SK-N-SH (cell line): ENCODE measurements around the gene ZNF407. TPM values are rescaled to one million over a fixed set of nuclear protein-coding genes. Genes with fewer than 3 reads are reported as not detected.
A peak's percentile ranks its signal among the peaks of the same experiment; 100 is the strongest.

Experiments
- CTCF ChIA-PET: fragments of 300-600, 350-600 bp; formaldehyde crosslinking; extraction: SDS; loops from one replicate; lab custom pipeline; 2021; lab: Yijun Ruan, JAX
- POLR2A ChIA-PET: fragments of 350-600 bp; sonication (Branson Sonifier 250); formaldehyde crosslinking; extraction: SDS; loops from one replicate; lab custom pipeline; 2020; ENCODE audit warnings: antibody characterized with exemption, inconsistent platforms; lab: Yijun Ruan, JAX
- DNase-seq: peaks from one replicate; pipeline ENCODE4 v3.0.0; 2012
- H2AFZ ChIP-seq: fragments of 200-600 bp; sonication (generic); 2 replicates; pipeline ENCODE4 v1.8.1; 2016; ENCODE audit warnings: antibody characterized with exemption, mild to moderate bottlenecking, low read depth
- H3F3A ChIP-seq: fragments of 200-600 bp; sonication (generic); replicated peaks from 2 replicates; pipeline ENCODE3; 2016; ENCODE audit warnings: antibody characterized with exemption, mild to moderate bottlenecking; ENCODE audit not compliant: insufficient read depth
- H3K27ac ChIP-seq, 2 experiments: fragments of 200-500 bp in 1 of 2; fragments of 200-600 bp in 1 of 2; sonication (Bioruptor generic) in 1 of 2; sonication (generic), shearing (Covaris generic) in 1 of 2; 2 replicates each; pipeline versions ENCODE4 v1.5.1 to v1.6.1; 2014 to 2016; ENCODE audit warnings: low read depth in 2 of 2, inconsistent platforms in 1 of 2, low read length in 1 of 2, mild to moderate bottlenecking in 1 of 2, mixed read lengths in 1 of 2
- H3K27me3 ChIP-seq: fragments of 200-600 bp; sonication (generic), shearing (Covaris generic); 2 replicates; pipeline ENCODE4 v1.6.1; 2016; ENCODE audit warnings: mixed run types; ENCODE audit not compliant: insufficient read depth
- H3K36me3 ChIP-seq, 2 experiments: fragments of 200-500 bp in 1 of 2; fragments of 200-600 bp in 1 of 2; sonication (Bioruptor generic) in 1 of 2; sonication (generic) in 1 of 2; replicated peaks in 1 of 2; 2 replicates each; pipeline versions ENCODE3 to v1.5.1; 2014 to 2016; ENCODE audit warnings: low read length in 1 of 2, mild to moderate bottlenecking in 1 of 2; ENCODE audit not compliant: insufficient read depth in 2 of 2, control insufficient read depth in 1 of 2
- H3K4me1 ChIP-seq, 2 experiments: fragments of 200-500 bp in 1 of 2; fragments of 200-600 bp in 1 of 2; sonication (Bioruptor generic) in 1 of 2; sonication (generic), shearing (Covaris generic) in 1 of 2; 2 replicates each; pipeline versions ENCODE4 v1.5.1 to v1.6.1; 2014 to 2016; ENCODE audit warnings: low read depth in 1 of 2, low read length in 1 of 2, mixed run types in 1 of 2; ENCODE audit not compliant: insufficient read depth in 2 of 2, control insufficient read depth in 1 of 2
- H3K4me2 ChIP-seq: fragments of 200-600 bp; sonication (generic), shearing (Covaris generic); 2 replicates; pipeline ENCODE4 v1.6.1; 2017; ENCODE audit warnings: mixed run types
- H3K4me3 ChIP-seq, 2 experiments: fragments of 200-500 bp in 1 of 2; fragments of 200-600 bp in 1 of 2; sonication (Bioruptor generic) in 1 of 2; sonication (generic), shearing (Covaris generic) in 1 of 2; 2 replicates each; pipeline versions ENCODE4 v1.5.1 to v1.8.1; 2014 to 2016; ENCODE audit warnings: low read depth in 2 of 2, inconsistent platforms in 1 of 2, low read length in 1 of 2, mild to moderate bottlenecking in 1 of 2, mixed read lengths in 1 of 2, moderate library complexity in 1 of 2
- H3K79me2 ChIP-seq: fragments of 200-600 bp; sonication (generic); 2 replicates; pipeline ENCODE4 v1.8.1; 2017; ENCODE audit warnings: mild to moderate bottlenecking; ENCODE audit not compliant: insufficient read depth
- H3K9ac ChIP-seq: fragments of 200-600 bp; sonication (generic); 2 replicates; pipeline ENCODE4 v1.6.1; 2017; ENCODE audit warnings: mixed run types
- H3K9me2 ChIP-seq: fragments of 200-600 bp; sonication (generic); 2 replicates; pipeline ENCODE4 v1.6.1; 2017; ENCODE audit warnings: mixed run types
- H3K9me3 ChIP-seq: fragments of 200-600 bp; sonication (generic); 2 replicates; pipeline ENCODE4 v1.6.1; 2017; ENCODE audit warnings: mixed run types, mild to moderate bottlenecking, moderate library complexity
- H4K20me1 ChIP-seq: fragments of 200-600 bp; sonication (generic); 2 replicates; pipeline ENCODE4 v1.6.1; 2017; ENCODE audit warnings: mild to moderate bottlenecking, mixed run types; ENCODE audit not compliant: insufficient read depth
- CHD2 ChIP-seq: fragments of 150-350 bp; IDR thresholded peaks from 2 replicates; pipeline ENCODE4 v1.6.1; 2018; ENCODE audit warnings: low read length; ENCODE audit not compliant: partially characterized antibody
- ELF1 ChIP-seq: IDR thresholded peaks from 2 replicates; pipeline ENCODE4 v1.4.0; 2012
- EP300 ChIP-seq, 2 experiments: IDR thresholded peaks; 2 replicates each; pipeline versions ENCODE4 v1.4.0 to v1.6.1; 2012; ENCODE audit warnings: borderline replicate concordance in 1 of 2, low read depth in 1 of 2, low read length in 1 of 2
- FOSL2 ChIP-seq: IDR thresholded peaks from 2 replicates; pipeline ENCODE4 v1.4.0; 2012; ENCODE audit warnings: low read depth, mild to moderate bottlenecking, moderate library complexity, borderline replicate concordance
- FOXJ3 ChIP-seq: sonication (generic); formaldehyde crosslinking; IDR thresholded peaks from 2 replicates; pipeline ENCODE4 v1.5.1; 2020; ENCODE audit warnings: mild to moderate bottlenecking, missing genetic modification reagents
- FOXM1 ChIP-seq: IDR thresholded peaks from 2 replicates; pipeline ENCODE4 v1.4.0; 2012; ENCODE audit warnings: low read depth, mild to moderate bottlenecking
- GATA2 ChIP-seq: sonication (generic); formaldehyde crosslinking; IDR thresholded peaks from 2 replicates; pipeline ENCODE4 v1.5.0; 2020; ENCODE audit warnings: mild to moderate bottlenecking, missing genetic modification reagents
- NRF1 ChIP-seq: IDR thresholded peaks from 2 replicates; pipeline ENCODE4 v1.6.1; 2012; ENCODE audit warnings: low read depth, mild to moderate bottlenecking, low read length
- POLR2AphosphoS5 ChIP-seq: IDR thresholded peaks from 2 replicates; pipeline ENCODE4 v1.6.1; 2012; ENCODE audit warnings: low read depth, low read length
- RAD21 ChIP-seq: IDR thresholded peaks from 2 replicates; pipeline ENCODE4 v1.6.1; 2012; ENCODE audit warnings: mild to moderate bottlenecking, low read length
- RCOR1 ChIP-seq: fragments of 150-350 bp; IDR thresholded peaks from 2 replicates; pipeline ENCODE4 v1.6.1; 2017; ENCODE audit warnings: antibody characterized with exemption, low read length
- SMC3 ChIP-seq: IDR thresholded peaks from 2 replicates; pipeline ENCODE4 v1.6.1; 2012; ENCODE audit warnings: low read depth, low read length, improper control_type of control experiment
- TCF12 ChIP-seq: IDR thresholded peaks from 2 replicates; pipeline ENCODE4 v1.4.0; 2012
- WGBS: methylation state at CpG from one replicate; pipeline ENCODE4 v1.1.6; 2017; ENCODE audit warnings: low lambda C conversion rate; 5-methylcytosine and 5-hydroxymethylcytosine counted together
- polyA plus RNA-seq, 3 experiments: library from polyadenylated mRNA; depleted of rRNA; stranded (reverse); fragments of >200 nt; gene quantifications; 2 replicates each; pipeline ENCODE4 v1.2.3, GENCODE V29; 2012
- TF ChIP-seq, protein P1 (sequence below): fragments of 200-600 bp; sonication (generic); IDR thresholded peaks from 2 replicates; pipeline ENCODE4 v1.6.1; 2017; ENCODE audit warnings: antibody characterized with exemption, mild to moderate bottlenecking, moderate library complexity
- TF ChIP-seq, protein P2 (sequence below): IDR thresholded peaks from 2 replicates; pipeline ENCODE4 v1.4.0; 2012; ENCODE audit warnings: low read depth
- TF ChIP-seq, protein P3 (sequence below): IDR thresholded peaks from 2 replicates; pipeline ENCODE4 v1.4.0; 2012; ENCODE audit warnings: low read depth, borderline replicate concordance
- TF ChIP-seq, protein P4 (sequence below): fragments of 150-350 bp; IDR thresholded peaks from 2 replicates; pipeline ENCODE4 v1.6.1; 2017; ENCODE audit warnings: antibody characterized with exemption, low read length, low read depth, borderline replicate concordance

ZNF407 gene
- polyA plus RNA-seq, 1 of the 3 experiments (the other 2 are of a cell fraction), result 2.6 TPM

DNA sequence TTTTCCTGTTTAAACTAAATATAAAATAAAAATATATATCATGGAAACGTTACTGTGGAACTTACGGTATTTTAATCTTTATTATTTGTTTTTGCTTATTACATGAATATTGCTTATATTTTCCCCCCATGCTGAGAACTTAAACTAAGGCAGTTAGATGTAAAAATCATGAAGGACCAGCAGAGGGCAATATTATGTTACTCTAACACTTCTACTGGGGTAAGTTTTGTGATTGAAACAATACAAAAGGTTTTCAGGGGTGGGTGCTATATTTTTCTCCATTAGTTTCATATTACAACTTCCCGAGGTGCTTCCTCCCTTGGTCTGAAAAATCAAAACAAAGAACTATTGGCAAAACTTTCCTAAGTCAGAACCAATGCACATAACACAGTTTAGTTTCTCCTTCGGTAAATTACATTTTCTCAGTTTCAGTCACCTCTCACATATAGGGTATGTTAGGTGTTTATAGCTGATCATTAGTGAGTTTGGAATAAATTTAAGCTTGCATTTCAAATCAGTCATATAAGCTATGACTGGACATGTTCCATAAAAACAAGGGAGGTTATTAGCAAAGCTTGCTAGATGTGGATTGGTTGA is 54.8 kb downstream of the ZNF407 start:
- H3K4me3 ChIP-seq, result no peak overlapping the region
- H3K27me3 ChIP-seq, result no peaks in the 10 kb centered on the region
- TF ChIP-seq SMC3 (peak; percentile 48), EP300 (IDR thresholded peaks at IDR 0.05; ENCODE audit: borderline replicate concordance in 1 of 2, low read depth in 1 of 2, low read length in 1 of 2) (no peak), RAD21 (peak; percentile 80), POLR2AphosphoS5 (no peak)
- TF ChIP-seq, protein P1, sequence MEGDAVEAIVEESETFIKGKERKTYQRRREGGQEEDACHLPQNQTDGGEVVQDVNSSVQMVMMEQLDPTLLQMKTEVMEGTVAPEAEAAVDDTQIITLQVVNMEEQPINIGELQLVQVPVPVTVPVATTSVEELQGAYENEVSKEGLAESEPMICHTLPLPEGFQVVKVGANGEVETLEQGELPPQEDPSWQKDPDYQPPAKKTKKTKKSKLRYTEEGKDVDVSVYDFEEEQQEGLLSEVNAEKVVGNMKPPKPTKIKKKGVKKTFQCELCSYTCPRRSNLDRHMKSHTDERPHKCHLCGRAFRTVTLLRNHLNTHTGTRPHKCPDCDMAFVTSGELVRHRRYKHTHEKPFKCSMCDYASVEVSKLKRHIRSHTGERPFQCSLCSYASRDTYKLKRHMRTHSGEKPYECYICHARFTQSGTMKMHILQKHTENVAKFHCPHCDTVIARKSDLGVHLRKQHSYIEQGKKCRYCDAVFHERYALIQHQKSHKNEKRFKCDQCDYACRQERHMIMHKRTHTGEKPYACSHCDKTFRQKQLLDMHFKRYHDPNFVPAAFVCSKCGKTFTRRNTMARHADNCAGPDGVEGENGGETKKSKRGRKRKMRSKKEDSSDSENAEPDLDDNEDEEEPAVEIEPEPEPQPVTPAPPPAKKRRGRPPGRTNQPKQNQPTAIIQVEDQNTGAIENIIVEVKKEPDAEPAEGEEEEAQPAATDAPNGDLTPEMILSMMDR, result peak; percentile 76
- H3K9me3 ChIP-seq, result no peaks in the 10 kb centered on the region
- peaks cover 3% of the 10 kb centered on the region; the same call in 1 of the 2 replicates for H3K79me2 ChIP-seq
- peaks cover 0 to 3% of the 10 kb centered on the region in 2 experiments; a peak in 2 of 4 replicates for H3K4me1 ChIP-seq
- H4K20me1 ChIP-seq, result no peaks in the 10 kb centered on the region
- H3K9me2 ChIP-seq, result no peaks in the 10 kb centered on the region
- H3F3A ChIP-seq, result no peaks in the 10 kb centered on the region
- DNase-seq, result peak; percentile 47
- H3K4me2 ChIP-seq, result no peak overlapping the region
- H2AFZ ChIP-seq, result peak overlapping the region; percentile 39; the same call in 1 of the 2 replicates
- 33% methylated on average over 4 of the region's 4 CpGs for WGBS
- H3K36me3 ChIP-seq, result peaks cover 0 to 2% of the 10 kb centered on the region in 2 experiments
- H3K27ac ChIP-seq, result no peak overlapping the region
- ChIA-PET CTCF (interaction anchor here (0.6 to 3.1 kb wide), 21 partner anchors 9 to 1696 kb away, joined by 3 to 18 read pairs (median 4); no protein-coding TSS in a partner anchor), POLR2A (no interaction called here)
- H3K9ac ChIP-seq, result no peak overlapping the region

DNA sequence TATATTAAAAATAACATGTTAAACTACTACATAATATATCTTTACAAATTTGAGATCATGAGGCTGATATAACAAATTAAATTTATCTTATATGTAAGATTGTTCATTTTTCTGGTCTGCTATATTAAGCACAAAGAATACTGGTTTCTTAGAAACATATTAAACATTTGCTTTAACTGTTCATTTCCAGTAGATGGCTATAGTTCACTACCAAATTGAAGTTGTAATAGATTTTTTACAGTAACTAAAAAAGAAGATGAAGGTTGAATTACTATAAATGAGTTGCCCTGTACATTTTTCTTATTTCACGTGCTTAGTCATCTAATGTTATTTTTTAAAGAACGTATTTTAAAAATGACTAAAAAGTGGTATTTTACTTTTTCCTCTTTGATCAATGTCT is 57.0 kb downstream of the ZNF407 start:
- TF ChIP-seq FOXJ3 (CRISPR knock-in tag), result no peak
- no peak for TF ChIP-seq GATA2
- TF ChIP-seq ELF1, result no peak
- TF ChIP-seq NRF1, result no peak
- TF ChIP-seq RCOR1, result no peak
- TF ChIP-seq CHD2, result no peak
- no peak for TF ChIP-seq POLR2AphosphoS5
- no peak for TF ChIP-seq FOSL2
- peak; percentile 41; the same call in 1 of the 2 replicates for TF ChIP-seq SMC3
- TF ChIP-seq RAD21, result peak; percentile 69
- TF ChIP-seq, protein P2, sequence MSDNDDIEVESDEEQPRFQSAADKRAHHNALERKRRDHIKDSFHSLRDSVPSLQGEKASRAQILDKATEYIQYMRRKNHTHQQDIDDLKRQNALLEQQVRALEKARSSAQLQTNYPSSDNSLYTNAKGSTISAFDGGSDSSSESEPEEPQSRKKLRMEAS, result no peak
- no peak for TF ChIP-seq FOXM1
- TF ChIP-seq, protein P3, sequence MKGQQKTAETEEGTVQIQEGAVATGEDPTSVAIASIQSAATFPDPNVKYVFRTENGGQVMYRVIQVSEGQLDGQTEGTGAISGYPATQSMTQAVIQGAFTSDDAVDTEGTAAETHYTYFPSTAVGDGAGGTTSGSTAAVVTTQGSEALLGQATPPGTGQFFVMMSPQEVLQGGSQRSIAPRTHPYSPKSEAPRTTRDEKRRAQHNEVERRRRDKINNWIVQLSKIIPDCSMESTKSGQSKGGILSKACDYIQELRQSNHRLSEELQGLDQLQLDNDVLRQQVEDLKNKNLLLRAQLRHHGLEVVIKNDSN, result no peak
- no peak for TF ChIP-seq TCF12
- TF ChIP-seq, protein P1, result peak; percentile 71
- TF ChIP-seq, protein P4, sequence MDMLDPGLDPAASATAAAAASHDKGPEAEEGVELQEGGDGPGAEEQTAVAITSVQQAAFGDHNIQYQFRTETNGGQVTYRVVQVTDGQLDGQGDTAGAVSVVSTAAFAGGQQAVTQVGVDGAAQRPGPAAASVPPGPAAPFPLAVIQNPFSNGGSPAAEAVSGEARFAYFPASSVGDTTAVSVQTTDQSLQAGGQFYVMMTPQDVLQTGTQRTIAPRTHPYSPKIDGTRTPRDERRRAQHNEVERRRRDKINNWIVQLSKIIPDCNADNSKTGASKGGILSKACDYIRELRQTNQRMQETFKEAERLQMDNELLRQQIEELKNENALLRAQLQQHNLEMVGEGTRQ, result no peak
- Histone ChIP-seq H3K27me3 (no peaks in the 10 kb centered on the region), H3K4me3 (no peak overlapping the region; a peak in 1 of 4 replicates), H3K9me2 (peaks cover 3% of the 10 kb centered on the region; the same call in 1 of the 2 replicates), H2AFZ (no peak overlapping the region), H4K20me1 (no peaks in the 10 kb centered on the region), H3K9me3 (no peaks in the 10 kb centered on the region), H3K27ac (no peak overlapping the region), H3F3A (no peaks in the 10 kb centered on the region), H3K4me1 (peaks cover 0 to 3% of the 10 kb centered on the region in 2 experiments; a peak in 2 of 4 replicates), H3K9ac (no peak overlapping the region), H3K79me2 (peaks cover 3% of the 10 kb centered on the region; the same call in 1 of the 2 replicates), H3K4me2 (no peak overlapping the region), H3K36me3 (no peaks in the 10 kb centered on the region)
- ChIA-PET POLR2A (no interaction called here), CTCF (interaction anchor here (0.7 to 3.1 kb wide), 9 partner anchors 22 to 1662 kb away, joined by 3 to 18 read pairs (median 4); no protein-coding TSS in a partner anchor)
- peak; percentile 11 for DNase-seq
- WGBS, result 19% methylated on average over 2 of the region's 2 CpGs
